DOHH2 (cell line): Measurements from ENCODE around the gene LTA4H.

Source experiments
- CTCF ChIP-seq: fragments of 200-600 bp; sonication (generic); IDR thresholded peaks from one replicate; pipeline ENCODE4 v1.5.1; 2014; ENCODE audit warnings: antibody characterized with exemption, mild to moderate bottlenecking, low read depth, low read length; ENCODE audit not compliant: poor library complexity, severe bottlenecking
- EZH2phosphoT487 ChIP-seq: fragments of 200-600 bp; sonication (generic); IDR thresholded peaks from 2 replicates; pipeline ENCODE4 v1.6.1; 2017; ENCODE audit warnings: borderline replicate concordance, mild to moderate bottlenecking, antibody characterized with exemption, low read length, moderate library complexity, mixed read lengths

GRCh38 chr12:96070670-96071279, 35.4 kb upstream of the LTA4H start:
- TF ChIP-seq CTCF (peak; percentile 54), EZH2phosphoT487 (no peak)
